Activated naive CD4-positive, alpha-beta T cell treated with anti-CD3 and anti-CD28 coated beads, Interleukin-2, amount 10 ng/mL, durations not matched to agents 7 days and 5 days (primary cell): ENCODE results near the gene KCNMB2.

ENCODE experiments used
- CTCF ChIA-PET: fragments of 350-600 bp; sonication (Branson Sonifier 250); formaldehyde crosslinking; loops from one replicate; lab custom pipeline; 2021; ENCODE audit warnings: antibody characterized with exemption; lab: Charles Lee
- DNase-seq: peaks from one replicate; pipeline ENCODE4 v3.0.0-alpha.2; 2020
- H3K27ac Mint-ChIP-seq: one replicate; pipeline ENCODE4 v1.8.0; 2021; ENCODE audit warnings: mild to moderate bottlenecking, moderate library complexity, mixed read lengths
- H3K27me3 Mint-ChIP-seq: one replicate; pipeline ENCODE4 v1.8.0; 2021; ENCODE audit warnings: mild to moderate bottlenecking, mixed read lengths
- H3K36me3 Mint-ChIP-seq: one replicate; pipeline ENCODE4 v1.8.0; 2021; ENCODE audit warnings: mixed read lengths
- H3K4me1 Mint-ChIP-seq: one replicate; pipeline ENCODE4 v1.8.0; 2021; ENCODE audit warnings: mixed read lengths
- H3K4me3 Mint-ChIP-seq: one replicate; pipeline ENCODE4 v1.8.0; 2021; ENCODE audit warnings: mild to moderate bottlenecking, moderate library complexity, mixed read lengths
- H3K9me3 Mint-ChIP-seq: one replicate; pipeline ENCODE4 v1.8.0; 2021; ENCODE audit warnings: mixed read lengths

KCNMB2 gene

DNA sequence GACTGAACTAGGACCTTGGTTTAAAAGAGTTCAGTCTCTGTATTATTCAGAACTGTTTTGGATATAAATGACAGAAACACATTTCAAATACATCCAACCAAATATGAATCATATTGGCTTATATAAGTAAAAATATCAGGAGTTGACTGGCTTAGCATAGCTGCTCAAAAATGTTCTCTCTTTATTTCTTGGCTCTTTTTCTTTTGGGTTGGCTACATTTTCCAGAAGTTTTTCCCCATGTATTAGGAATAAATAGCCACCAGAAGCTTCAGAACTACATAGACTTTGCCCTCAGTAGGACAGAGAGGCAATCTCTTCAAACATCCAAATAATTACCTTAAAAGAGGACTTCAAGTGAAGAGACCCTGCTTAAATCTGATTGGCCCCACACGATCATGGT is 32.7 kb downstream of the KCNMB2 start:
- Mint-ChIP-seq H3K4me3 (no peak overlapping the region), H3K27me3 (no peaks in the 10 kb centered on the region), H3K36me3 (no peaks in the 10 kb centered on the region), H3K27ac (no peak overlapping the region), H3K9me3 (no peaks in the 10 kb centered on the region), H3K4me1 (no peaks in the 10 kb centered on the region)
- DNase-seq = no peak
- CTCF ChIA-PET = no interaction called here

GRCh38 chr3:178569826-178570225 is 33.6 kb downstream of the KCNMB2 start:
- no peaks in the 10 kb centered on the region for H3K27me3 Mint-ChIP-seq
- CTCF ChIA-PET = no interaction called here
- H3K4me1 Mint-ChIP-seq = no peaks in the 10 kb centered on the region
- H3K4me3 Mint-ChIP-seq = no peak overlapping the region
- DNase-seq = no peak
- no peaks in the 10 kb centered on the region for H3K9me3 Mint-ChIP-seq
- no peak overlapping the region for H3K27ac Mint-ChIP-seq
- no peaks in the 10 kb centered on the region for H3K36me3 Mint-ChIP-seq

- no peaks in the 10 kb centered on the region for H3K27me3 Mint-ChIP-seq
- no peak overlapping the region for H3K27ac Mint-ChIP-seq
- no peaks in the 10 kb centered on the region for H3K4me1 Mint-ChIP-seq
- DNase-seq = no peak
- no peaks in the 10 kb centered on the region for H3K36me3 Mint-ChIP-seq
- H3K4me3 Mint-ChIP-seq = no peak overlapping the region
- no peaks in the 10 kb centered on the region for H3K9me3 Mint-ChIP-seq
- CTCF ChIA-PET = no interaction called here
These were observed 47.8 kb downstream of the KCNMB2 start for GRCh38 chr3:178583963-178584575.

- CTCF ChIA-PET = no interaction called here
These were observed 48.6 kb downstream of the KCNMB2 start for GRCh38 chr3:178584722-178585380.

DNA sequence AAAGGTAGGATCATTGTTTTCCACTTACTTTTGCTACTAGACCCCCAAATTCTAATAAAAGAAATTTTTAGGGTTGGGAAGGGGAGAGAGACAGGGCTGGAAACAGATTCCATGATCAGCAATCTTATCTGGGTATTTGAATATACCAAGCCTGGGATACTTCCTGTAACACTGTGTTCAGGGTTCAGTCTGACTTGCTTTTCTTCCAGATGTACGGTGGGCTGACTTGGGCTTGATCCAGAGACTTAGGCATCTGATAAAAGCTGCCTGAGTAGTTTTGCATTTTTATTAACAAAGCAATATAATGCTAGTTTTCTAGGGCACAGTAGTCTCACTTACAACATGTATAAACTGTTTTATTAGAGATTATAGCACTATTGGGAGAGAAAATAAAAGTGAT is 49.2 kb downstream of the KCNMB2 start:
- CTCF ChIA-PET = interaction anchor here (0.6 kb wide), 1 partner anchor 11 kb away, joined by 3 read pairs; no protein-coding TSS in a partner anchor
- Mint-ChIP-seq H3K4me1 (no peaks in the 10 kb centered on the region), H3K27ac (no peak overlapping the region), H3K27me3 (no peaks in the 10 kb centered on the region), H3K36me3 (no peaks in the 10 kb centered on the region), H3K4me3 (no peak overlapping the region), H3K9me3 (no peaks in the 10 kb centered on the region)
- no peak for DNase-seq

More at GRCh38 chr3:178584722-178585380, 48.6 kb downstream of the KCNMB2 start:
- no peaks in the 10 kb centered on the region for H3K9me3 Mint-ChIP-seq
- DNase-seq = no peak
- no peaks in the 10 kb centered on the region for H3K36me3 Mint-ChIP-seq
- no peak overlapping the region for H3K4me3 Mint-ChIP-seq
- H3K27ac Mint-ChIP-seq = no peak overlapping the region
- H3K27me3 Mint-ChIP-seq = no peaks in the 10 kb centered on the region
- H3K4me1 Mint-ChIP-seq = no peaks in the 10 kb centered on the region

DNA sequence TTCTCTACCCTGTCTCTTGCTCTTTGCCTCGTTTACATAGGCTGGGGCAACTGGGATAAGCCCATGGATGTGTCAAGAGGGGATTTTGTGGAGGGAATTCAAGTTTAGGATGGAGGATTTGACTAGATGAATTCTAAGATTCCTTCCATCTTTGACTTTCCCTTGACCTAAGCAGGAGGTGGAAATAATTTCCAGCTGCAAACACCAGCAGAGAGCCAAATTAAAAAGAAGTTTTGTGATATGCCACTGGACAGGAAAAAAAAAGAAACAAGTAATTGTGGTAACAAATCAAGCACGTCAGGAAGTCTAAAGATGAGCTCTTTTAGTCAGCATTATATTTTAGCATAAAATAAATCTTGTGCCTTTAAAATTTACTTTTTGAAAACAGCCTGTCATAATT is 49.8 kb downstream of the KCNMB2 start:
- Mint-ChIP-seq H3K9me3 (no peaks in the 10 kb centered on the region), H3K4me3 (no peak overlapping the region), H3K4me1 (no peaks in the 10 kb centered on the region), H3K36me3 (no peaks in the 10 kb centered on the region), H3K27me3 (no peaks in the 10 kb centered on the region), H3K27ac (no peak overlapping the region)
- no peak for DNase-seq
- CTCF ChIA-PET = interaction anchor here (0.6 kb wide), 1 partner anchor 11 kb away, joined by 3 read pairs; no protein-coding TSS in a partner anchor

DNA sequence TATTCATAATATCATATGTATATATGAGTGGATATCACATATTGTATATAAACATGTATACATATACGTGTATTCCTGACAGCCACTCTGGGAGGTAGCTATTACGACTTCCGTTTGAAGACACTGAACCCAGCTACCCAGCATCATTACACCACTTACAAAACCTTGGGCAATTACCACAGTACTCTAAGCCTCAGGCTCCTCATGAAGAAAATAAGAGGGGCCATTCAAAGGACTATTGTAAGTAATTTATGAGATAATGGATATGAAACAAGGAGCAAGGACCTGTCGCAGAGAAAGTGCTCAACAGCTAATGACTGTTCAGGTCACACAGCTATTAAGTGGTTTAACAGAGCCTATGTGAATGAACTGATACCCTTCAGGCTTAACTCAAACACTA is 52.4 kb downstream of the KCNMB2 start:
- no peaks in the 10 kb centered on the region for H3K36me3 Mint-ChIP-seq
- DNase-seq = no peak
- H3K9me3 Mint-ChIP-seq = no peaks in the 10 kb centered on the region
- H3K27me3 Mint-ChIP-seq = no peaks in the 10 kb centered on the region
- no peaks in the 10 kb centered on the region for H3K4me1 Mint-ChIP-seq
- CTCF ChIA-PET = no interaction called here
- no peak overlapping the region for H3K27ac Mint-ChIP-seq
- H3K4me3 Mint-ChIP-seq = no peak overlapping the region

- H3K36me3 Mint-ChIP-seq = no peaks in the 10 kb centered on the region
- H3K4me3 Mint-ChIP-seq = no peak overlapping the region
- H3K4me1 Mint-ChIP-seq = no peaks in the 10 kb centered on the region
- no peak for DNase-seq
- CTCF ChIA-PET = no interaction called here
- no peak overlapping the region for H3K27ac Mint-ChIP-seq
- H3K27me3 Mint-ChIP-seq = no peaks in the 10 kb centered on the region
- no peaks in the 10 kb centered on the region for H3K9me3 Mint-ChIP-seq
These were observed 57.5 kb downstream of the KCNMB2 start for GRCh38 chr3:178593786-178594185.

DNA sequence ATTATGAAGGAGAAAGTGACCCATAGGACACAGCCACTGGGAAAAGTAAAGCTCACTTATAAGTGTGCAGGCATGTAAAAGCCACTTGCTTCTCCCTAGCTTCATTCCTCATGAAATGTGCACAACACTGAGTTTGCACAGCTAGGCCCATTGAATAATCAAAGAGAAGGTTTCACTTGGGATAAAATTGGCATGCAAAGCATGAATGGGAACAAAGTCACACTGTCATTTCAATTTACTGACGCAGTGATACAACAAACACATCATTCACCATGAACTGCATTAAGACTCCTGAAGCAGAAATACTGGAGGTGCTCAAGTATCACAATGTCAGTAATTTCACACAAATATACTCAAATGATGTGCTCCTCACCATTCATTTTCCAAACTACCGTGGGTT is 61.1 kb downstream of the KCNMB2 start:
- DNase-seq = no peak
- Mint-ChIP-seq H3K27ac (no peak overlapping the region), H3K4me3 (no peak overlapping the region), H3K4me1 (no peaks in the 10 kb centered on the region), H3K27me3 (no peaks in the 10 kb centered on the region), H3K9me3 (no peaks in the 10 kb centered on the region), H3K36me3 (no peaks in the 10 kb centered on the region)
- CTCF ChIA-PET = interaction anchor here (1.3 kb wide), 1 partner anchor 25 kb away, joined by 3 read pairs; no protein-coding TSS in a partner anchor

DNA sequence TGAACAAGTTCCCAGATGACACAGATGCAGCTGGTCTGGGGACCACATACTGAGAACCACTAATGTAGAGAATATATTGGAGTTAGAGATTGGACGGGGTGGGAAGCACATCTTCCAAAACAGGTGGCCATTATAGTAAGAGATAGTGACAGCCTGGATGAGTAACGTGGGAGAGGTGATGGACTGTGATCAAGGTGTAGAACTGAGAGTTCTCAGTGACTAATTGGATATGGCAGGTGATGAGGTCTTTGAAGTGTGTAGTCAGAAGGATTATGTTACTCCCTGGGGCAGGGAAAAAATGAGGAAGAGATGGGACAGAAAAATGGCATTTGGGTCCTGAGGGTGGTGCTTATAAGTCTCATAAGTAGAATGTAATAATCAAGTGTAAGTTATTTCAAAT is 66.6 kb downstream of the KCNMB2 start:
- Mint-ChIP-seq H3K36me3 (no peaks in the 10 kb centered on the region), H3K9me3 (no peaks in the 10 kb centered on the region), H3K27ac (no peak overlapping the region), H3K4me1 (no peaks in the 10 kb centered on the region), H3K4me3 (no peak overlapping the region), H3K27me3 (no peaks in the 10 kb centered on the region)
- CTCF ChIA-PET = no interaction called here
- DNase-seq = no peak

DNA sequence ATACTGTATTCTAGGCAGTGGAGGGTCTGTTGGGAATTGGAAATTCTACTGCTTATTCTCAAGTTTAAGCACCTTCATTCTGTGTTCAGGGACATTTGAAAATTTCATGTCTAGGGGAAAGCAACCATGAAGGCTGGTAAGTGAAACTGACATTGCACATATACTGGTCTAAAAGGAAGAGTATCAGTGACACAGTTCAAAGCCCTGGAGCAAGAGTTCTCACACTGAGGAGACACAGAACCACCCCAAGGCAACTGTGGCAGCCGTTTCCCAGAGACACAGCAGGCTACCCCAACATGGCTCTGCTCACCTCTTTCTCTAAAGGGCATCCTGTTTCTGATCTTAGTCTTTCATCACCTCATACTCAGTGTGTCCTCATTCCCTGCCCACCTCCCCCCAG is 67.5 kb downstream of the KCNMB2 start:
- CTCF ChIA-PET = no interaction called here
- Mint-ChIP-seq H3K4me3 (no peak overlapping the region), H3K36me3 (no peaks in the 10 kb centered on the region), H3K9me3 (no peaks in the 10 kb centered on the region), H3K27ac (no peak overlapping the region), H3K4me1 (no peaks in the 10 kb centered on the region), H3K27me3 (no peaks in the 10 kb centered on the region)
- DNase-seq = no peak

- CTCF ChIA-PET = no interaction called here
- no peak overlapping the region for H3K27ac Mint-ChIP-seq
- no peaks in the 10 kb centered on the region for H3K27me3 Mint-ChIP-seq
- H3K4me3 Mint-ChIP-seq = no peak overlapping the region
- H3K36me3 Mint-ChIP-seq = no peaks in the 10 kb centered on the region
- DNase-seq = no peak
- H3K9me3 Mint-ChIP-seq = no peaks in the 10 kb centered on the region
- no peaks in the 10 kb centered on the region for H3K4me1 Mint-ChIP-seq
These were observed 82.0 kb downstream of the KCNMB2 start for GRCh38 chr3:178618197-178618596.

DNA sequence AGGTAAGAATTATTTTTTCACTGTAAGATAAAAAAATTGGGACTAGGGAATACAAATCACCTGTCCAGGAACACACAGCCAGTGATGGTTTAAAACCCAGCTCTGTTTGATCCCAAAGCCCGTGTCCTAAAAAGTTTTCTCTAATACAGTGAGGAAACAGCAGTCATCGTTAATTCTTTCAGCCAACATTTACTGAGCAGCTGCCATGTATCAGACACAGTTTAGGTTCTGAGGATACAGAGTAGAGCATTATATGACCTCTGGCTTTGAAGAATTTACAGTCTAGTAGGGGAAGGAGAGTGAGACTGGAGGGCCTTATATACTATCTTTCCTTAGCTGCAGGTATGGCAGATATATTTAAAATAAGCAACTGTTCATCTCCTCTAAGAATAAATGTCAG is 82.7 kb downstream of the KCNMB2 start:
- H3K4me1 Mint-ChIP-seq = no peaks in the 10 kb centered on the region

DNA sequence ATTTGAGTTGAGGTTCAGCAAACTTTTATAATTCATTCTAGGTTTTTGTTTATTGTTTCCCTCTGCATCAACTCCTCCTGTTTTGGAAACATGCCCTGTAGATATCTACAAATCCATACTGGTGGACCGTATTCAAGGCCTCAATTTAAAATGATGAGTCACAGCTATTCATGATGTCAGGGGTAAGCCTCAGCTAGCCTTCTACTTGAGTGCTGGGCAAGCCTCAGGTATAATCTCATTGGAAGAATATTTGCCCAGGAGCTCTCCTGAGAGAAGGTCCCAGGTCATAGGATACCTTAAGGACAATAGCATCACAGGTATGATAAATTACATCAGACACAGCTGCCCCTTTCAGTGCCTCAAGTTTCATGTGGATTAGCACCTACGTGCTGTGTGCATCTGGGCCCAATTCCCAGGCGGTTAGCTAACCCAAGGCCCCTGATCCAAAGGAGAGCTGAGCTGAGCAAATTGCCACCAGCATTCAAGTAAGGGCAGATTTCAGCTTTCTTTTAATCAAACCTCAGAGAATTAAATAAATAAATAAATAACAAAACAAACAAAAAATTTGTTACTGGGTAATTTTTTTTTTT is 87.5 kb downstream of the KCNMB2 start:
- H3K27ac Mint-ChIP-seq = no peak overlapping the region
- CTCF ChIA-PET = interaction anchor here (1.7 kb wide), 1 partner anchor 26 kb away, joined by 3 read pairs; no protein-coding TSS in a partner anchor

More for the DNA sequence above, 82.7 kb downstream of the KCNMB2 start:
- Mint-ChIP-seq H3K4me3 (no peak overlapping the region), H3K36me3 (no peaks in the 10 kb centered on the region), H3K27me3 (no peaks in the 10 kb centered on the region), H3K9me3 (no peaks in the 10 kb centered on the region), H3K27ac (no peak overlapping the region)
- no peak for DNase-seq
- CTCF ChIA-PET = no interaction called here

DNA sequence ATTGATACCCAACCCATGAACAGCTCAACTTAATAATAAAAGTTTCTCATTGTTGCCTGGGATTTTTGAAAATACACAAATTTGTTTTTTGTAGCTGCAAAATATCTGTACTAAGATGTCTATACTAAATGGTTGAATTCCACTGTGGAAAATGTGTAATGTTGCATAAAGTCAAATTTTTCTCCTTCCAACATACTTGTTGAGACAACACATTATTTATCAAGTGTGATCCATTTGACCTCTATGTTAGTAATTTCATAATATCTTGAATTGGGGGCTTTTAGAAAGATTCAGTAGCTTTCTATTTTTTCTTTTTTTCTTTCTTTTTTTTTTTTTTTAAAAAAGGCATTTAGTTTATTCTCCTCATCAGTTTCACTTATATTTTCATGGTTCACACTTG is 88.0 kb downstream of the KCNMB2 start:
- no peak overlapping the region for H3K27ac Mint-ChIP-seq
- H3K9me3 Mint-ChIP-seq = no peaks in the 10 kb centered on the region
- H3K4me3 Mint-ChIP-seq = no peak overlapping the region
- DNase-seq = no peak
- no peaks in the 10 kb centered on the region for H3K4me1 Mint-ChIP-seq
- no peaks in the 10 kb centered on the region for H3K27me3 Mint-ChIP-seq
- CTCF ChIA-PET = no interaction called here
- no peaks in the 10 kb centered on the region for H3K36me3 Mint-ChIP-seq

More for the DNA sequence above, 87.5 kb downstream of the KCNMB2 start:
- Mint-ChIP-seq H3K4me1 (no peaks in the 10 kb centered on the region), H3K36me3 (no peaks in the 10 kb centered on the region), H3K27me3 (no peaks in the 10 kb centered on the region), H3K4me3 (no peak overlapping the region), H3K9me3 (no peaks in the 10 kb centered on the region)
- DNase-seq = no peak
